Heart left ventricle (tissue), 16 donors: ENCODE measurements around the gene GABPB2. TPM values are rescaled to one million over a fixed set of nuclear protein-coding genes. Genes with fewer than 3 reads are reported as not detected.
A peak's percentile ranks its signal among the peaks of the same experiment; 100 is the strongest.

Experiments used
- ATAC-seq, 4 donors: fragments of 200-7000 bp; cut with Tn5 transposase; one replicate each; pipeline ENCODE4 v1.9.1; 2020 to 2022; ENCODE audit warnings: moderate library complexity in 4 of 4, mild to moderate bottlenecking in 3 of 4, moderate number of reproducible peaks in 1 of 4
- DNase-seq, 5 donors: peaks; one replicate each; pipeline ENCODE4 v3.0.0-alpha.2; 2020
- H3K27ac ChIP-seq, 12 donors: fragments of 200-600 bp; sonication (generic) in 4 of 12; one replicate each; pipeline versions ENCODE4 v1.5.0 to v1.8.0; 2016 to 2022; ENCODE audit warnings: mild to moderate bottlenecking in 2 of 12
- H3K27me3 ChIP-seq, 9 donors: fragments of 200-600 bp; sonication (generic) in 2 of 9; one replicate each; pipeline versions ENCODE4 v1.5.1 to v1.8.0; 2016 to 2022; ENCODE audit warnings: mild to moderate bottlenecking in 3 of 9
- H3K36me3 ChIP-seq, 9 donors: fragments of 200-600 bp; sonication (generic) in 2 of 9; one replicate each; pipeline versions ENCODE4 v1.5.0 to v1.8.0; 2018 to 2022; ENCODE audit warnings: mild to moderate bottlenecking in 2 of 9
- H3K4me1 ChIP-seq, 12 donors: fragments of 200-600 bp; sonication (generic) in 4 of 12; one replicate each; pipeline versions ENCODE4 v1.5.0 to v1.8.0; 2016 to 2022; ENCODE audit warnings: mild to moderate bottlenecking in 3 of 12
- H3K4me3 ChIP-seq, 12 donors: fragments of 200-600 bp; sonication (generic) in 4 of 12; one replicate each; pipeline versions ENCODE4 v1.5.0 to v1.8.0; 2017 to 2022; ENCODE audit warnings: mild to moderate bottlenecking in 9 of 12, moderate library complexity in 4 of 12
- H3K9me3 ChIP-seq, 12 donors: fragments of 200-600 bp; sonication (generic) in 4 of 12; one replicate each; pipeline versions ENCODE4 v1.5.0 to v1.8.0; 2016 to 2022; ENCODE audit warnings: mild to moderate bottlenecking in 1 of 12
- CTCF ChIP-seq, 12 donors: fragments of 200-600 bp; sonication (generic) in 4 of 12; IDR thresholded peaks; one replicate each; pipeline versions ENCODE4 v1.5.0 to v1.8.0; 2018 to 2022; ENCODE audit warnings: antibody characterized with exemption in 12 of 12, mild to moderate bottlenecking in 5 of 12
- POLR2A ChIP-seq, 2 donors: fragments of 450-650 bp; IDR thresholded peaks; one replicate each; pipeline ENCODE4 v1.6.1; 2017; ENCODE audit warnings: antibody characterized with exemption in 2 of 2, mild to moderate bottlenecking in 2 of 2, moderate library complexity in 2 of 2
- WGBS, 4 donors: extraction: QIAGEN DNeasy Blood & Tissue Kit in 2 of 4; methylation state at CpG; one replicate each; pipeline versions ENCODE4 v1.1.5 to v1.1.7; 2013 to 2018; 5-methylcytosine and 5-hydroxymethylcytosine counted together
- intact Hi-C, 10 donors: fragments of 100-400 bp; cut with DNase I; formaldehyde crosslinking; loops; one replicate each; pipeline versions ENCODE4 v1.11.1 to v1.14.2; 2022
- polyA plus RNA-seq, 2 donors: library from polyadenylated mRNA; stranded (reverse); fragments of 200-250 nt; gene quantifications; one replicate each; pipeline ENCODE4 v1.2.3, GENCODE V29; 2013
- total RNA-seq, 9 donors: library from RNA; depleted of rRNA in 2 of 9; stranded (reverse); fragments of >200 nt in 2 of 9; fragmentation: NEBNext Ultra II Directional in 3 of 9; extraction: Animal tissue kit (Norgen Biotek cat#: 25700) in 3 of 9; gene quantifications; one replicate each; pipeline versions ENCODE4 v1.1.0 to v1.2.4, GENCODE V29; 2016 to 2023
- donor health status: ischemic (EF 13 %, LVEDD 7.1; RV severe dilation, severe dysfunction).
- donor health status: healthy with polysubstance abuse.
- donor health status: DM: no; HTN: yes; CAD: no.
- donor health status: DM: no; HTN: no; CAD: no.
- donor health status: ischemic (EF 25% LVEDD 6.9; RV normal size, moderate dysfunction).
- donor health status: ischemic (EF 25% LVEDD 5.7; RV mildly dilated, moderate dysfunction).
- donor health status: healthy.
- donor health status: DM: yes; HTN: yes; CAD: no.
- donor health status: ischemic (EF 35%, LVEDD 5.7; RV mildly dilated, moderate dysfunction).
- donor health status: nonischemic (EF 11% LVEDD 7.7; RV severe dilation, severe dysfunction).
- donor health status: DM: yes; HTN: yes; CAD: no.
- donor health status: PGD.
- donor health status: ischemic (EF 29% LVEDD 5.4; RV normal size, mild dysfunction).
- donor health status: nonischemic (EF 23%, LVEDD 6.1; RV moderate dilation, normal function).

Gene GABPB2
- total and polyA plus RNA-seq, 11 donors, result 4.6 to 15.2 (median 11.6) TPM

DNA sequence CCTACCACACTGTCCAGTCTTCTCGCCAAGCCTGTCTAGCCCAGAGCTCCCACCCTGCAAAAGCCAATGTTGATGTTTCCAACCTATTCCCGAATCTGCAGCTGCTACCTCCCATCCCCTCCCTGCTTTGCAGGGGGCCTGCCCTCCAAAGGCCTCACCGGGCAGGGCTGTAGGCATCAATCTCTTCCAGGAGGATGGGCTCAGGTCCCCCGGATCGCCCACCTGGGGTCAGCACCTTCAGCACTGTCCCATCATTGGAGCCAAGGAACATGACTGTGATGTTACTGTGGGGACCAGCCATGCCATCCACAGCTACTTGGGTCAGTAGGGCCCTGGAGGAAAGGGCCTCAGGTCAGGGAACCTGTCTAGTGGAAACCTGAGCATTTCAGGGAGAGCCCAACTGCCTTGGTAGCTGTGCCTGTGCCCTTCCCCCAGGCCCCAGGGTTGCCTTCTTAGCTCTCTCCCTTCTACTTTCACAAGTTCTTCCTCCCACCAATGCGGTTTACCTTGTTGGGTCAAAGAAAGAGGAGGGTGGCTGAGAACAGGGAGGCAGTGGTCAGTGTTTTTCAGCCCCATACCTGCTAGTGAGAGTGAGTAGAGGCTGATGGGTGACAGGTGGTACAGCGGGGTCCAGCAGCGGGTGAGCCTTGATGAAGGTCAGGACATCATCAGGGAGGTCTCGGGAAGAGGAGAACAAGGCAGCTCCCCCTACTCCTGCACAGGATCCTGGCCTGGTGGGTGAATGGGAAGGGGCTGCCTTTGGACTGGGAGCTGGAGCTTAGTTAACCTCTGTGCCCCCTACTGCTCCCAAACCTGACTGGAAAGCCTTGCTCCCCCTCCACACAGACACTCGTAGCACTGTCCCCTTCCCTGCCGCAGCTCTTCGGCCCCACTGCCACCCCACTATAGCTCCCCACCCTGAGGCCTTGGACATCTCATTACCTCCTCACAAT lies 65.1 kb downstream of the GABPB2 start:
- Histone ChIP-seq H3K4me3 (no peak overlapping the region), H3K4me1 (peaks cover 0 to 20% (median 1%) of the 10 kb centered on the region in 12 donors), H3K36me3 (peaks cover 2 to 80% (median 64%) of the 10 kb centered on the region in 9 donors), H3K9me3 (no peaks in the 10 kb centered on the region), H3K27me3 (no peaks in the 10 kb centered on the region), H3K27ac (no peak overlapping the region)
- no peak for DNase-seq
- ATAC-seq, result no peak
- intact Hi-C loops, result no loop called here
- 85 to 92% (median 89%) methylated on average over 11 to 12 of the region's 12 CpGs for WGBS, 4 donors
- TF ChIP-seq CTCF (IDR thresholded peaks at IDR 0.05) (peak in 1 of 12 donors; percentile 9), POLR2A (IDR thresholded peaks at IDR 0.05) (no peak)

- H3K4me3 ChIP-seq, result no peak overlapping the region
- 94 to 97% (median 94%) methylated on average over 6 to 7 of the region's 7 CpGs for WGBS, 4 donors
- peaks cover 3 to 19% (median 9%) of the 10 kb centered on the region in 12 donors for H3K4me1 ChIP-seq
- DNase-seq (no peak), ATAC-seq (no peak)
- H3K36me3 ChIP-seq, result peaks cover 2 to 86% (median 72%) of the 10 kb centered on the region in 9 donors
- intact Hi-C loops, result no loop called here
- no peaks in the 10 kb centered on the region for H3K27me3 ChIP-seq
- TF ChIP-seq CTCF (IDR thresholded peaks at IDR 0.05) (no peak), POLR2A (IDR thresholded peaks at IDR 0.05) (no peak)
- H3K27ac ChIP-seq, result no peak overlapping the region
- no peaks in the 10 kb centered on the region for H3K9me3 ChIP-seq
These were observed 67.2 kb downstream of the GABPB2 start for GRCh38 chr1:151137789-151138188.

GRCh38 chr1:151142411-151143056 lies 72.0 kb downstream of the GABPB2 start:
- peak overlapping the region in 1 of 12 donors; percentile 12 for H3K4me3 ChIP-seq
- peaks cover 13 to 56% (median 38%) of the 10 kb centered on the region in 12 donors for H3K4me1 ChIP-seq
- DNase-seq (peak in 4 of 5 donors; percentile 57 to 78 (median 69)), ATAC-seq (peak; percentile 27 to 61 (median 48))
- 52 to 66% (median 58%) methylated on average over 4 to 5 of the region's 5 CpGs for WGBS, 4 donors
- peaks cover 0 to 45% (median 31%) of the 10 kb centered on the region in 9 donors for H3K36me3 ChIP-seq
- peaks cover 0 to 5% (median 0%) of the 10 kb centered on the region in 9 donors for H3K27me3 ChIP-seq
- H3K9me3 ChIP-seq, result no peaks in the 10 kb centered on the region
- no peak for TF ChIP-seq CTCF (IDR thresholded peaks at IDR 0.05)
- TF ChIP-seq POLR2A (IDR thresholded peaks at IDR 0.05), result no peak
- peak overlapping the region; percentile 79 to 92 (median 87) for H3K27ac ChIP-seq
- intact Hi-C loops, result loop anchor here in 1 of 10 donors (5.0 to 10.0 kb wide), 2 partner anchors 35 to 118 kb away; no protein-coding TSS in a partner anchor
